ENCODE results near the gene POLR2L.

Gene POLR2L

GRCh38 chr11:824942-825341, 17.4 kb downstream of the POLR2L start:
- no peak for TF ChIP-seq TAF1 (IDR thresholded peaks at IDR 0.05; ENCODE audit: borderline replicate concordance, insufficient read depth, low read length)
- TF ChIP-seq POLR2AphosphoS5 (IDR thresholded peaks at IDR 0.05; ENCODE audit: low read depth, low read length), result no peak
- TF ChIP-seq REST (IDR thresholded peaks at IDR 0.05; ENCODE audit: insufficient read depth in 1 of 2, low read depth in 2 of 2, low read length in 2 of 2), result no peak
- TF ChIP-seq SIN3A (IDR thresholded peaks at IDR 0.05; ENCODE audit: borderline replicate concordance, insufficient read depth, low read length), result no peak
- TF ChIP-seq FOXP2 (optimal IDR thresholded peaks at IDR 0.05; ENCODE audit: borderline replicate concordance, extremely low read depth, extremely low read length, insufficient read depth), result no peak

DNA sequence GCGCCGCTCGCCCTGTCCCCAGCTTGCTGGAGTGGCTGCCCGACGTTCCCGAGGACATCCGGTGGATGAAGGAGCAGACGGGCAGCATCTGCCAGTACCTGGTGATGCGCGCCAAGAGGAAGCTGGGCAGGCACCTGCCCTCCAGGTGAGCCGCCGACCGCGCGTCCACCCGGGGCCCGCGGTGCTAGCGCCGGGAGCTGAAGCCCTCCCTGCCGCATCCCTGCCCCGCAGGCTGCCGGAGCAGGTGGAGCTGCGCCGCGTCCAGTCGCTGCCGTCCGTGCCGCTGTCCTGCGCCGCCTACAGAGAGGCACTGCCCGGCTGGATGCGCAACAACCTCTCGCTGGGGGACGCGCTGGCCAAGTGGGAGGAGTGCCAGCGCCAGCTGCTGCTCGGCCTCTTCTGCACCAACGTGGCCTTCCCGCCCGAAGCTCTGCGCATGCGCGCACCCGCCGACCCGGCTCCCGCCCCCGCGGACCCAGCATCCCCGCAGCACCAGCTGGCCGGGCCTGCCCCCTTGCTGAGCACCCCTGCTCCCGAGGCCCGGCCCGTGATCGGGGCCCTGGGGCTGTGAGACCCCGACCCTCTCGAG, 17.9 kb downstream of the POLR2L start:
- no peak for TF ChIP-seq FOXP2 (optimal IDR thresholded peaks at IDR 0.05; ENCODE audit: borderline replicate concordance, extremely low read depth, extremely low read length, insufficient read depth)
- TF ChIP-seq TAF1 (IDR thresholded peaks at IDR 0.05; ENCODE audit: borderline replicate concordance, insufficient read depth, low read length), result no peak
- no peak for TF ChIP-seq SIN3A (IDR thresholded peaks at IDR 0.05; ENCODE audit: borderline replicate concordance, insufficient read depth, low read length)
- TF ChIP-seq REST (IDR thresholded peaks at IDR 0.05; ENCODE audit: insufficient read depth in 1 of 2, low read depth in 2 of 2, low read length in 2 of 2), result no peak
- TF ChIP-seq POLR2AphosphoS5 (IDR thresholded peaks at IDR 0.05; ENCODE audit: low read depth, low read length), result no peak

- no peak for TF ChIP-seq FOXP2 (optimal IDR thresholded peaks at IDR 0.05; ENCODE audit: borderline replicate concordance, extremely low read depth, extremely low read length, insufficient read depth)
- no peak for TF ChIP-seq SIN3A (IDR thresholded peaks at IDR 0.05; ENCODE audit: borderline replicate concordance, insufficient read depth, low read length)
- no peak for TF ChIP-seq POLR2AphosphoS5 (IDR thresholded peaks at IDR 0.05; ENCODE audit: low read depth, low read length)
- no peak for TF ChIP-seq REST (IDR thresholded peaks at IDR 0.05; ENCODE audit: insufficient read depth in 1 of 2, low read depth in 2 of 2, low read length in 2 of 2)
- TF ChIP-seq TAF1 (IDR thresholded peaks at IDR 0.05; ENCODE audit: borderline replicate concordance, insufficient read depth, low read length), result no peak
Observed at GRCh38 chr11:823441-824291, 18.7 kb downstream of the POLR2L start.

GRCh38 chr11:821512-822371, 20.6 kb downstream of the POLR2L start:
- TF ChIP-seq REST (IDR thresholded peaks at IDR 0.05; ENCODE audit: insufficient read depth in 1 of 2, low read depth in 2 of 2, low read length in 2 of 2) (no peak), FOXP2 (optimal IDR thresholded peaks at IDR 0.05; ENCODE audit: borderline replicate concordance, extremely low read depth, extremely low read length, insufficient read depth) (no peak), TAF1 (IDR thresholded peaks at IDR 0.05; ENCODE audit: borderline replicate concordance, insufficient read depth, low read length) (no peak), POLR2AphosphoS5 (IDR thresholded peaks at IDR 0.05; ENCODE audit: low read depth, low read length) (no peak), SIN3A (IDR thresholded peaks at IDR 0.05; ENCODE audit: borderline replicate concordance, insufficient read depth, low read length) (no peak)
